GM18526 (cell line): ENCODE results near the gene MAD1L1.

Source experiments
- POLR2A ChIP-seq: IDR thresholded peaks from 3 replicates; pipeline ENCODE4 v1.6.1; 2011; ENCODE audit not compliant: insufficient read length; ENCODE audit errors: extremely low read depth

The MAD1L1 gene

DNA sequence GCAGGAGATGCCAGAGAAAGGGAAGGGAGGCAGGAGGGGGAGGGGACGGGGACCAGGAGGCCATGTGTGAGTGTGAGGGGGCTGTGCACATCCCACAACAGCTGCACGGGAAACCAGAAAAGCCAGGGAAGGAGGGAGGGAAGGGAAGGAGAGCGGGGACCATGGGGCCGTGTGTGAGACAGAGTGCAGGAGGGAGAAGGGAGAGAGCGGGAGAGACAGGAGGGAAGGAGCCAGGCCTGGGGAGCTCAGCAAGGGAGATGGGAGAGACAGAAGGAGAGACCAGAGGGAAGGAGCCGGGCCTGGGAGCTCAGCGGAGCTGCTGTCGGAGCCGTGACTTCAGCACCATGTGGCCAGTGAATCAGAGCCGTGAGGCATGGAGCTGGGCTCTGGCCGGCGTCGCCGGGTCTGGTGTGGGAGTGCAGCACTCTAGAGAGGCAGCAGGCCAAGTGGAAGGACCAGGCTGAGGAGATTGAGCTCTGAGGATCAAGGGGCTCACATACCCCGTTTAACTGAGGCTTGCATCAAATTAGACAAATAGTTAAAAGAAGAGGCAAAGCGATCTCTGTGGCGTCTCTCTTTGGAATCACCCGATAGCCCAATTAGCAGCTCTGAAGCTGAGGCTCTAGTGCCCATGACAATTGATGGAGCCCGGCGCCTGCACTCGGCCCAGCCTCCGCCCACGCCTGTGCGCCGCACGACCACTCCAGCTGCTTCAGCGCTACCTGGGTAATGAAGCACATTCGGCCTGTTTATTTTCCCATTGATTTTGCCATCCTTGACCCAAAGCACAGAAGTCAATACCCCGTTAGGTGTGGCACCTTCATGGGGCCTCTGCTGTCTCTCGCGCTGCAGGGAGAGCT lies 150.4 kb downstream of the MAD1L1 start:
- no peak for TF ChIP-seq POLR2A

DNA sequence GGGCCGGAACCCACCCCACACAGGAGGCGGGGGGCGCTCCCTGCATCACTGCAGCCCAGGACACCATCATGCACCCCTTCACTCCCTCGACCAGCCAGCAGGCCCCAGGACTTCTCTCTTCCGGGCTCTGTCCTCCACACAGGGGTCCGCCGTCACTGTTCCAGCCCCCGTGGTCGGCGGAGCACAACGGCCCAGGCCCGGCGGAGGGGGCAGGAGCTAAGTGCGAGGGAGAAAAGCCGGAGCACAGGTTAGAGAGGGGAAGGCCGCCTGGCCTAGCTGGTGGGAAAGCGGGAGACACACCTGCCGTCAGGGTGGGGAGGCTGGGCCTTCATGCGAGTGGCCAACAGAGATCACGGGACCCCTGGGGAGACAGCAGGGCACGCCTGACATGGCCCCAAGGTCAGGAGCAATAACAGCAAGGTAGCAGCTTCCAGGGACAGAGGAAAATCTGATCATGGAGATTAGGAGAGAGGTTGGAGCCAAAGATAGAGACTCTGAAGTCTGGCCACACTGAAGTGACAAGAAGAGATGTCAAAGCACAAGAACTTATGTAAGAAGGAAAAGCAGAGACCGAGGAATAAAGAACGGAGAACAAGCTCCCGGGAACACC lies 151.1 kb downstream of the MAD1L1 start:
- no peak for TF ChIP-seq POLR2A

DNA sequence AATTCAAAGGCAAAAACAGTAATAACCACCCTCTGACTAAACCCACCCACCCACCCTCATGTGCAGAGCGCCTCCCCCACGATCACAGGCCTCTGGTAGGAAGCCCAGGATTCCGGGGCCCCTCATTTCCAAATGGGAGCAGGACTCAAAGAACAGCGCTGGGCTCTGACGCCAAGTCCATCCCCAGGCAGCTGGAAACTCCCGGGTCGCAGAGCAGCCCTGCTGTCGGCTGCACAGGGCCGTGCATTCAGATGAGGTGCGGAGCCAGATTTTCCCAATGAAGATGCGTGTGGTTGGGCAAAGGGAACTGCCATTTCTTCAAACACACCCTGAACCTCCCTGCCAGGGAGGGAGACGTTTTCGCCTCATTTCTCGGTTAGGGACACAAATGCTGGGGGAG lies 152.3 kb downstream of the MAD1L1 start:
- TF ChIP-seq POLR2A = no peak

DNA sequence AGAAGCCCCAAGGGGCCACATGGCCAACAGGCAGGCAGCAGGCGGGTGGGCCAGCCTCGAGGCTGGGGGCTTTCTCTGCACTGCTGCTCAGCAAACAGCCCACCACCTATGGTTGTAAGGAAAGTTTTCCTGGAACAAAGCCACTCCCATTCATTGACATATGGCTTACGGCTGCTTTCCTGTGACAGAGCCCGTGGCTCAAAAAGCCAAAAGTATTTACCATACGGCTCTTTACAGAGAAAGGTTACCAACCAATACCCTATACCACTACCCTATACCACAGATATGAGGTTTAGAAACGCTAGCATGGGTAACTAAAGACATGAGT lies 152.7 kb downstream of the MAD1L1 start:
- no peak for TF ChIP-seq POLR2A

DNA sequence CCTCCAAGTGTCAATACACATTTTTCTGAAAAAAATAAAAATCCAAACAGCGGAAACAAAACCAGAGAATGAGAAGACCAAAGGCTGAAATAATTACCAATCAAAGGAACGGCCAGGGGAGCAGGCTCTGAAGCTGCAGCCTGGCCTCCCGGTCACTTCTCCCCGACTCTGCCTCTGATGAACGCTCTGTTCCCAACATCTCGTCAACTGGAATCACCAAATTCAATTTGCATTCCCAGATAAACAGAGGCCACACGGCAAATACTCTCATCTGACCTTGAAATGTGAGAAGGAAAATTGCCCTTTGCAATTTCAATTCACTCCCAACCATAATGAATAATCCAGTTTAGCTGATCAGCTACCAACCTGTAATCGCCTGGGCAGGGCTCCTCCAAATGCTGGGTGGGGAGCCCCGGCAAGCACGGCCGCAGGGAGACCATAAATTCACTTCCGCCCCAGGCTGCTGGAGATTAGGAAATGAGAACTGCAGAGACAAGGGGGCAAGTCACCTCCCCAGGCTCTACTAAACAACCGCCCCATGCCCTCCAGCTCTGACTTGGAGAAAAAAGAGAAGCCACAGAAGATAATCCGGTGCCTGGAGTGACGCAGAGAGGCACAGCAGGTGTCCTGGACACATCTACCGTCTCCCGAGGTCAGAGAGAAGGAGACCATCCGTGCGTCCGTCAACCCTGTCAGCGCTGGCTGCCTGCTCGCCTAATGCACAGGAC lies 153.2 kb downstream of the MAD1L1 start:
- no peak for TF ChIP-seq POLR2A

DNA sequence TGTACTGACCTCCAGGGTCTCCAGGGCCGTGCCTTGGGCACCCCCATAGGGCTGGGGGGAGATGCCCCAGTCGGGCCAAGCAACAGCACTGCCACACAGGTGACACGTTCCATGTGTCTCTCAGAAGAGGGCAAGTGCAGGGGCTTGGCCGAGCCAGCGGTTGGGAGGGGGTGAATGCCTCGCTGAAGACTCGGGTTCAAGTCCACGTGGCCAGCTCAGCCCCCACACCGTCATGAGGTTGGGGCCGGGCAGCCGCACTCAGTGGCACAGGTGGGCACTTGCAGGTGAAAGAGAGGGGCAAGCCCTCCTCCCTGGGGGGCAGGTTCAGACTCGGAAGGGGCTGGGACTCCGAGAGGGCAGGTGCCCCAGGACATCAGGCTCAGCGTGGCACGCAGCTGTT lies 153.8 kb downstream of the MAD1L1 start:
- no peak for TF ChIP-seq POLR2A

DNA sequence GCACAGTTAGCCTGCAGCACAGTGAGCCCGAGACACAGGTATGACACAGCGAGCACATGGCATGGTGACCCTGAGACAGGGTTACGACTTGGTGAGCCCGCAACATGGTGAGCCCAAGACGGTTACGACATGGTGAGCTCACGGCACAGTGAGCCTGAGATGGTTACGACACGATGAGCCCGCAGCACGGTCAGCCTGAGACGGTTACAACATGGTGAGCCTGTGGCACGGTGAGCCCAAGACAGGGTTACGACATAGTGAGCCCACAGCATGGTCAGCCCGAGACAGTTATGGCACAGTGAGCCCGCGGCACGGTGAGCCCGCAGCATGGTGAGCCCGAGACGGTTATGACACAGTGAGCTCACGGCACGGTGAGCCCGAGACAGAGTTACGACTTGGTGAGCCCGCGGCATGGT lies 156.1 kb downstream of the MAD1L1 start:
- no peak for TF ChIP-seq POLR2A

DNA sequence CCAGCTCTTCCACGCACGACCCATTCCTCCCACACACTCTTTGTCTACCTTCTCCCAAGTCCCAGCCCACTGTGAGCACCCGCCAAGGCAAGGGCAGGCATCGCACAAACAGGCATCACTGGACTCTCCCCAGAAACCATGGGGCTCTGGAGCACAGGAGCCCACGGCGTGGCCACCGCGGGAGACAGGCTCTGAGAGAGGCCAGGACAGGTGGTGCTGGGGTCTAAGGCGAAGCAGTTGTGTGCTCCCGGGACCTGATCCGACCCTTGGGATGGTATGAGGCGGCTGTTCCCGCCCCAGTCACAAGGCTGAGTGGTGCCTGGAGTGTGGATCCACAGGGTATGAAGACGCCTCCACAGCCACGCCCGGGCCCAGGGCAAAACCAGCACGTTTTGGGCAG lies 156.9 kb downstream of the MAD1L1 start:
- TF ChIP-seq POLR2A = no peak

DNA sequence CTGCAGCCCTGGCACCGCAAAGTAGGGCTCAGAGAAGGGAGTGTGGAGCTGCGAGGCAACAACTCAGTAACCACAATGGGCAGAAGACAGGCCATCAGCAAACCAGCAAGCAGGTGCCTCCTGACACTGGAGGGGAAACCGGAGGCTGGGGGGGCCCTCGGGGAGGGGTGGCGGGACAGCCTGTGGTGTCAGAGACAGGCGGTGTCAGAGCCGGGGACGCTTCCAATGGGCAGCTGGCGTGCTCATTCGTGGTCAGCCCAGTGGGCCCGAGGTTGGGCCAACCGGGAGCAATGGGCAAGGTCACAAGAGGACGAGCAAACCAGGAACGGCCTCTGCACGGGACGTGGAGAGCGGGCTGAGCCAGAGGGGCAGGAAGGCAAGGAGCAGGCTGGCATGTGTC lies 158.1 kb downstream of the MAD1L1 start:
- no peak for TF ChIP-seq POLR2A

DNA sequence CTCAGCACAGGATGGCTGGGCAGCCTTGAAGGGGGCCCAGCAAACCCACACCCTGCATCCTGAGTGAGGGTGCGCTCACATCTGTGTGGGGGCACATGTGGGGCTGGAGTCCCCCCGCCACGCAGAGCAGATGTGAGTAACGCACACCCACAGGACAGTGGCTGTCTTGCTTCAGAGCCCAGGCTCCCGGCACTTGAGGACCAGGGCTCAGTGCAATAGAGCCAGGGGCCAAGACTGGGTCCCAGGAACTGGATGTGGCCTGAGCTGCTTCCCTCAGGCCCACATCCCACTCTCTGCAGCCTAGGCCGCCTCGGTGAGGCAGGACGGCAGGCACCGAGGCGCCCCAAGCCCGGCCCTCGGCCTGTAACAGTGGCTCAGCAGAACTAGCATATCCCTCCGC lies 159.9 kb downstream of the MAD1L1 start:
- TF ChIP-seq POLR2A = no peak

DNA sequence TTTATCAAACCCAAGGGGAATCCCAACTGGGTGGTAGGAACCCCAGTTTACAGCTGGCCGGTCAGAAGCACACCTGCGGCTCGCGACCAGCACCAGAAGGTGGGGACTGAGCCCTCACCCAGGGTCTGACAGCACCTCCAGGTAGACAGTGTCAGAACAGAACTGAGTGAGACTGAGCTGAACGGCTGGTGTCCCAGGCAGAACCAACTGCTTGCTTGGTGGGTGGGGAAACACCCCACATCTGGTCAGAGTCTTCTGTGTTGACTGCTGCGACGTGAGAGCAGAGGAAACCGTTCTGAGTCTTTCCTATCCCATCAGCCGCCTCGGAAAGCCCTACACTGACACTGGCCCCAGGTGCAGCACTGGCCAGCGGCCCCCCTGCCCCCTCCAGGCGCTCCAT lies 160.7 kb downstream of the MAD1L1 start:
- TF ChIP-seq POLR2A = no peak

DNA sequence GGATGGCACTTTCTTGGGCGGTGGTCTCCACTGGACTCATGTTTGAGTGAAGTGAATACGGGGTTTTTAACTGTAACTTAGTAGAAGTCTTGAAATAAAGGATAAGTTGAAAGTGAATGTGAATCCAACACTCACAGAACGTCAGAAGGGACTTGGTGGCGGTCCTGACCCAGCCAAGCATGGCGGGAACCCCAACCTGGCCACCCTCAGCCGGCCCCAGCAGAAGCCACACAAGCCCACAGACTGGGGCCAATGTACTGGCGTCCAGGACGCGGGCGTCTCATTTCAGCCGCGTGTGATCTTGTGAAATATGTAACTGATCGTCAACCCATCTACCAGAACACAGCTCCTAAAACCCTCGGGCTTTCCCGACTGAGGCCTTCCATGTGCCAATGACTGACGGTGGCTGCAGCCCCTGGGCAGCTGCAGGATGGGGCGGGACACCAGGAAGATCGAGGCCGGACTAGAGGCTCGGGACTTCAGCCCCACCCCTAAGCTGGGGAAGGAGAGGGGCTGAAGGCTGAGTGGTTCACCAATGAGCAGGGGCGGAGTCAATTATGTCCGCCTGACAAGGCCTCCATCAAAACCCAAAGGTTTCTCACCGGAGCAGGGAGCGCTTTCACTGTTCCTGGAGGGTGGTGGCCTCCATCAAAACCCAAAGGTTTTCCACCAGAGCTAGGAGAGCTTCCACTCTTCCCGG lies 161.5 kb downstream of the MAD1L1 start:
- no peak for TF ChIP-seq POLR2A

DNA sequence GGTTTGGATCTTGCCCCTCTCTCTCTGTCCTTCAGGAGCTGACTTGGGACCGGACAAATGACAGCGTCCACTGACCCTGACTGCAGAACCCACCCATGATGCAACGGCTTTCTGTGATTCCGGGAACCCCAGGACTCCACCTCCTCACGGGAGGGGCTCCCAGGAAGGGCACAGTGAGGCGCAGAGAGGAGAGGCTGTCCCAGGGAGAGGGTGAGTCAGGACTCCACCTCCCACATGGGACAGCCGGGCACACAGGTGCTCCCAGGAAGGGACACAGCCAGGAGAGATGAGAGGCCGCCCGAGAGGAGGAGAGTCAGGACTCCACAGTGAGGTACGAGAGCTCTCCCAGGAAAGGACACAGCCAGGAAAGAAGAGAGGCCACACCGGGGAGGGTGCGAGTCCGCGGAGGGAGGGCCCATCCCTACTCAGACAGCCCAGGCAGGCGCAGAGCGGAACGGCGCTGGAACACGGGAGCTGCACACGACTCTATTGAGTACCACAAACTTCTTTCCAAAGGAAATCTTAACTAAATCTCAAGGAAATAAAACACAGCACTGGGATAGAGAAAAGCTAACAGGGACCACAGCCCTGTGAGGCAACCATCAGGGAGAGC lies 162.5 kb downstream of the MAD1L1 start:
- TF ChIP-seq POLR2A = no peak

DNA sequence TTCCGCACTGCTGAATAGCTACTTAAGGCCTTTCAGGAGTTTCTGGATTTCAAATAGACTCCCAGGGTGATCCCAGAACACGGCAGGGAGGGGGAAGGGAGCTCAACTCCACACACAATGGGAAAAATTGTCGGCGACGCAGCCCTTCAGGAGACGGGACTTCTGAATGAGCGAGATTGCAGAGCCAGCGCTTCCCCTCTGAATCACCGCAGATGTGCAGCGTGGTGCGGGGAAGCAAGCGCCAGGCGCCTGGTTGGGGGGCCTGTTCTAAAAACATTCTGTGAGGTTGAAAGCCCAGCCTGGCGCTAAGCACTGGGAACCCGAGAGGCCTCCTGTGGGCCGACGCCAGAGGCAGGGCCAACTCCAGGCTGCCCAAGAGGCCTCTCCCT lies 163.3 kb downstream of the MAD1L1 start:
- no peak for TF ChIP-seq POLR2A
